ENCODE results near the gene NRG2.
A peak's percentile ranks its signal among the peaks of the same experiment; 100 is the strongest.

GRCh38 chr5:139847790-139848507 lies 195.2 kb downstream of the NRG2 start:
- TF ChIP-seq CTCF (IDR thresholded peaks at IDR 0.05) = peak in 1 of 6 experiments; percentile 7
- no peak for TF ChIP-seq POLR2A (IDR thresholded peaks at IDR 0.05)
